Measurements from ENCODE around the gene SCO2. TPM values are rescaled to one million over a fixed set of nuclear protein-coding genes. Genes with fewer than 3 reads are reported as not detected.

SCO2 gene, protein sequence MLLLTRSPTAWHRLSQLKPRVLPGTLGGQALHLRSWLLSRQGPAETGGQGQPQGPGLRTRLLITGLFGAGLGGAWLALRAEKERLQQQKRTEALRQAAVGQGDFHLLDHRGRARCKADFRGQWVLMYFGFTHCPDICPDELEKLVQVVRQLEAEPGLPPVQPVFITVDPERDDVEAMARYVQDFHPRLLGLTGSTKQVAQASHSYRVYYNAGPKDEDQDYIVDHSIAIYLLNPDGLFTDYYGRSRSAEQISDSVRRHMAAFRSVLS
- 0.99 TPM for polyA plus RNA-seq (2013, experiment 1 of 2; ENCODE audit: insufficient read length)
- 2.4 TPM for polyA plus RNA-seq (2013, experiment 2 of 2; ENCODE audit: insufficient read length)

DNA sequence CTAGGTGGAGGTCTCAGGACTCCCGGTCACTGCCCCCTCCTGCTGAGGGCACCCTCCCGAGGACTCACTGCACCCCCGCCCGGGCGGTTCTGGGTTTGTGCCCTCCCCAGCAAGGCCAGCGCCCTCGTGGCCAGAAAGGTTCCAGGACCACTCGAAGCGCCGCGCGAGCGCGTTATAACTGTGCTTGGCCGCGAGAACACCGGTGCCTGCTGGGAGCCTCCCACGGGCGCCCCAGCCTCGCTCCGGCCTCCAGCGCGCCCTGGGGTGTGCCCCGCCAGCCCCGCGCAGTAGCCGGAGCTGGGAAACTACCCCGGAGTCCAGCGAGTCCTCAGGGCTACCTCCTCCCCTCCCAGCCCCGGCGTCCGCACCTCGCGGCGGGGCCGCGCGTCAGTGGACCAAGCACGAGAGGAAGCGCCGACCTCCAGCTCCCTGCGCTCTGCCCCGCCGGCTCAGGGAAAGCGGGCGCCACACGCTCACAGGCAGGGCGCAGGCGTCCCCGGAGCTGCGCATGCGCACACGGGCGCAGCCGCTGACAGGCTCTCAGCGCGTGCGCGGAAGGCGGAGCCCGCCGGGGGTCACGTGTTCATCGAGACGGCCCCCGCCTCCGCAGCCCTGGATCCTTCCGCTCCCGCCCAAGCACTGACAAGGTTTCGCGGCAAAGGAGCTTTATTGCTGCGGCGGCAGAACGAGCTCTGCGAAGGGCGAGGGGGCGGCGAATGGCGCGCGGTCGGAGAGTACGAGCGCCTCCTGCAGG, at the start of gene SCO2:
SCO2 (minus strand) TSS at position 495 of the 754 bp plus-strand sequence. CDS start 1,187 bp downstream, outside the sequence.
- DNase-seq: peak; percentile 98

DNA sequence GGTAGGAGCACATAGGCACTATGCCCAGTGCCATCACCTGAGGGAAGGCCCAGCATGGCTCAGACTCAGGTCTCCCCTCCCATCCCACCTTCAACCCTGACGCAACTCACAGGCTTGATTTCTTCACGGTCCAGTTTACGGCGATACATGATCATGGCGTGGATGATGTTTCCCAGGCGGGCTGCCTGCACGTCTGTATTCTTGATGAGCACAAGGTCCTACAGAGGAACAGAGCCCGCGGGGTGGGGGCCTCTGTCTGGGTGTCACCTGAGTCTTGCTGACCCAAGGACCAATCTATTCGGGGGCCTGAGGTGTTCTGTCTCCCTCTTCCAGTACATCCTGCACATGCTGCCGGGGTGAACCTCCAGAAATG, 49.0 kb upstream of the SCO2 start:
- no peak for DNase-seq

DNA sequence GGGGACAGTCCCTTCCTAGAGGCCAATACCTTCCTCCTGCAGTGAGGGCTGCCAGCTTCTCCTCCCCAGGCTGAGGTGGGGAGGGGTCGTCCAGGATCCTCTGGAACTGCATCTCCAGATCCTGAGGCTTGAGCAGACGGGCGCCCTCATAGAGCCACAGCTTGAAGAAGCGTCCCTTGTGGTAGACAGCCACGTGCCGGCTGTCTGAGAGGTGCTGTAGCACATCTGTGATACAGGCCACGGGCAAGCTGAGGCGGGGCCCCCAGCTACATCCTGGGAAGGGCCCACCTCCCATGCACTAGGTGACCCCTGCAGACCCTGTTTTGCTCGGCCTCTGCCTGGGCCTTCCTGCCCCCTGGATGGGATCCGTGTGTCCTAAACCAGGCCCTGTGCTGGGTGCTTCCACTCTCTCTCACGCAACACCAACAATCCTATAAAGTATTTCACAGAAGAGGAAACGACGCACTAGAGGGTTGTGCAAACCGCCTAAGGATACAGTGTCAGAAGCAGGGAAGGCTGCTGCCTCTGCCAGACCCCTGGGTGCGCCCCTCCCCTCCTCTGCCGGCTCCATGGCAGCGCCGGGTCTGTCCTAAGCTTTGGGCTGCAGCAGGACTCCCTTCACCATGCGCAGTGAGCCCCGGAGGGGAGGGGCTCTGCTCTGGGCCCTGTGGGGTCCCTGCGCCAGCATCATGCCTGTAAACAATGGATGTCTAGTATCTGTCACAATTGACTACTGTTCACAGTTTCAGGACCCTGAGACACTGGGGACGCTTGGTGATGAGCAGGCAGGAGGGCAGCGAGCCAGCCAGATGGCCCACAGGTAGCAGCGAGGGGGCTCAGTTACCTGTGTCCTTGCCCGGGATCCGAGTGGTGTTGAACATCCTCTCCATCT, 48.3 kb upstream of the SCO2 start:
- DNase-seq: no peak

DNA sequence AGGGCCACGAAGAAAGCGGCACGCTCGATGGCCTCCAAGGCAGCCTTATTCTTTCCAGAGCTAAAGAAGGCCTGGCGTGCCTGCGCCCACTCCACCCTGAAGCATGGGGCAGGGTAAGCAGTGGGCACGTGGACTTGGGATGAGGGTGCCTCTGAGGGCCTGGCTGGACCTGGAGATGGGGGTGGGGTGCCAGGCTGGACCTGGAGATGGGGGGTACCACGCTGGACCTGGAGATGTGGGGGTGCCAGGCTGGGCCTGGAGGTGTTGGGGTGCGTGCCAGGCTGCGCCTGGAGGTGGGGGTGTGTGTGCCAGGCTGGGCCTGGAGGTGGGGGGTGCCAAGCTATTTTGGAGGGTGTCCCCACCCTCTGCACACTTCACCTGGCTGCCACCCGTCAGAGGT, 47.6 kb upstream of the SCO2 start:
- DNase-seq: no peak

DNA sequence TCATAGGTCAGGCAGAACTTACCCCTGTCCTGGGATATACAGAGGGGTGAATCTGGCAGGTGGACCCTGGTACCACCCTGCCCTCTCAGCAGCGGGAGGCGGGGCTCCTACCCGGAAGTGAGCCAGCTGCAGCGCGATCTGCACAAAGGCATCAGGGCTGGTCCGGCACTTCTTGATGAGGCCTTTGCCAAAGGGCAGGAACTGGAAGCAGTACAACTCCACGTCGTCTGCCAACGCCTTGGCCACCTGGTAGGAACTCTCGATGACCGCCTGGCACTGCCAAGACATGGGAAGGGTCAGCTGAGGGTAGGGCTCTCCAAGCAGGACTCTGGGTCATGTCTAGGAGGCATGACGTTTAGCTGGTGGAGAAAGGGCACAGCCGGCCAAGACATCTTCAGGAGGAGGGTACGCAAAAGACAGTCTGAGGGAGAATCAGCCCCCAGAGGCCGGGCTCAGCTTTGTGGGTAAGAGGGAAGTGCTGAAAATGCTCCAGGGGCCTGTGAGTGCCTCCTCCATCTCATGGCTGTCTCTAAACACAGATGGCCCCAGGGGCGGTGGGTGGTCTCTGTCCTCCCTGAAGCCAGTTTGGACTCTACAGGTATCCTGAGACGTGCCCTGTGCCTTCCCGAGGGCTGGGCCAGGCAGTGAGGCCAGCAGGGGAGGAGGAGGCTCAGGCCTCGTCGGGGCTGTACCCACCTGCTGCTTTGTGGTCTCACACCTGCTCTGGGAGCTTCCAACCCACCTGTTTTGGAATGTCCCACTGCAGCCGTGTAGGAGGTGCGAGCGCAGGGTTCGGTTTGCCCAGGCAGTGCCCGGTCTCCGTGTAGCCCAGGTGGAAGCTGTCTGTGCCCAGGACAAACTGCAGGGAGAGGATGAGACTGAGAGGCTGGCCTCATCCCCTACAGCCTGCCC, 46.1 kb upstream of the SCO2 start:
- DNase-seq: no peak

DNA sequence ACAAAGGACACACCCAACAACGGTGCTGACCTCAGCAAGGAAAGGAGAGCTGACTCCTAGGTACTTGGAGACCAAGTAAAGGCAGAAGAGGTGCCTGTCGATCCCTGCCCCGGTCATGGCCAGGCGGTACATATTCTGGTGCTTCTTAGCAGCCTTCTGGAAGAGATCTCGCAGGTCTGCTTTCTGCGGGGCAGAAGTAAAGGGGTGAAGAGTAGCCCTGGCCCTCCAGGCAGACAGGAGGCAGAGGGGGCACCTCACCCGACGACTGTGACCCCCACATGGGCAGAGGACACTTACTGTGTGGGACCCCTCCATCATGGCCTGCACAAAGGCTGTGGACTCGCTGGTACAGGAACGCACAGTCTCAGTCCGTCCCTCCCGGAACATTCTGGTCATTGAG, 45.5 kb upstream of the SCO2 start:
- DNase-seq: no peak

DNA sequence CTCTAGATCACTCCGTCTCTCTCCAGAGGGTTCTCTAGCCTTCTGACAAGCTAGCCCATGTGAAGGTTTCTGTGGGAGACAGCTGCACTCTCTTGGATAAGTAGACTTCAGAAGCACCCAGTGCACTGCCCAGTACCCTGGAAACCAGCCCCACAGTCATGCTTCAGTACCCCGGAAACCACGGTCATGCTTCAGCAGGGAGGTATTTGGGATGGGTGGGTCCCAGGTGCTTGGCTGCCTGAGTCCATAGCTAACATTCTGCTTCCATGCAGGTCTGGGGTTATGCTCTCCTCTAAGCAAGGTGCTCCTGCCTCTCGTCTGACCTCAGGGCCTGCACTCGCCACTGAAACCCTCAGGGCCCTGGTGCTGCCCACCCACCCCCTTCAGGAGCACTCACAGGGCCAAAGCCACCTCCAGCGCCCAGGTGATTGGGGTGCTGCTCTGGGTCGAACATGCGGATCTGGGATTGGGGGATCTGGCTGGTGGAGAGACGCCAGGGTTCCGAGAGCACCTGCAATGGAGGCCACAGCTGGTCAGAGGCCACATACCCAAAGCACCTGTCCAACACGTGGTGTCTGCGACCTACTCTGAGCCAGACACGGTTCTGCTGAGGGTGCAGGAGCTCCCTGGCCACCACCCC, 44.6 kb upstream of the SCO2 start:
- no peak for DNase-seq

DNA sequence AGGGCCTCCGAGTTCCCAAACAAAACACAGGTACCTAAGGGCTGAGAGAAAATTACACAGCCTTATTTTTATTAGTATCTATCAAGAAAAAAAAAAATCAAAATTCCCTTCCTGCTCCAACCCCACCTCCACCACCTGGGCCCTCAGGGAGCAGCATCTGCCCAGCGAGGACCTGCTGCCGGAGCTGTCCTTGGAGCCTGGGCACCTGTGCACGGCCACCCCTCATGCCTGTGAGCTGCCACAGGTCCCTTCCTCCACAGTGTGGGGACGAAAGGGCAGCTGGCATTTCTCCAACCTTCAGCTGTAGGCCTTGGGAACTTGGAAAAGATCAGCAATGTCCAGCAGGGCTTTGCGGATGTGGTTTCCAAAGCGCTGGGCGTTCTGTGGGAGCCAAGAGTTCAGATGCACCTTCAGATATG, 43.7 kb upstream of the SCO2 start:
- DNase-seq: no peak

DNA sequence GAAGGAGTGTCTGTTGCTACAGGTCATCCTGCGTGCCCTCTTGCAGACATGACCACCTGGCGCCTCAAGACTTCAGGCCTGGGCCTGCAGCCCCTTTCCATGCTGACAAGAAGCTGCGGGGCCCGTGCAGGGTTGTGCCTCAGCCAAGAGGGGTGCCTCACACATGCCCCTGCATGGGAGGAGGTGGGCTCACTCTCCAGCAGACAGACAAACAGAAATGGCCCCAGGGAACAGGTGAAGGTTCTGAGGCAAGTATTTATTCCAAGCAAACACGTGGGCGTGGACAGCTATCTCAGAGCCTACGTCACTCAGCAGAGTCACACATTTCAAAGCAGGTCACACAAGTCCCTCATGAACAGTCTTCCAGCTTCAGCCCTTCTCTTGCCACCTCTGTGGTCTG, 43.2 kb upstream of the SCO2 start:
- DNase-seq: no peak

DNA sequence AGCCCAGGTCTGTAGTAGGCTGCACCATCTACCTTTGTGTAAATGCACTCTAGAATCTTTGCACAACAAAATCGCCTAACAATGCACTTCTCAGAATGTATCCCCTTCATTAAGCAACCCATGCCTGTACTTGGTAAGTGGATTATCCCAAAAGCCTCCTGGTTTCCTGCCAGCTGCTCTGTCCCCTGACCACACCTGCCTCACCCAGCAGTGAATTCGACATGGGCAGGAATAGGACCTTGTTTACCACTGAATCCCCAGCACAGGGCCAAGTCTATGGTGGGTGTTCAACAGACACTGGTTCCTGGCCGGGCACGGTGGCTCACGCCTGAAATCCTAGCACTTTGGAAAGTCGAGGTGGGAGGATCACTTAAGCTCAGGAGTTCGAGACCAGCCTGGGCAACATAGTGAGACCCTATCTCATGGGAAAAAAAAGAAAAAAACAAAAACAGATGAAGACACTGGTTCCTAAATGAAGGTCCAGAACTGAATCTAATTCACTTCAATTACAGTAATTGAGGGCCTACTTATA, 42.4 kb upstream of the SCO2 start:
- no peak for DNase-seq

DNA sequence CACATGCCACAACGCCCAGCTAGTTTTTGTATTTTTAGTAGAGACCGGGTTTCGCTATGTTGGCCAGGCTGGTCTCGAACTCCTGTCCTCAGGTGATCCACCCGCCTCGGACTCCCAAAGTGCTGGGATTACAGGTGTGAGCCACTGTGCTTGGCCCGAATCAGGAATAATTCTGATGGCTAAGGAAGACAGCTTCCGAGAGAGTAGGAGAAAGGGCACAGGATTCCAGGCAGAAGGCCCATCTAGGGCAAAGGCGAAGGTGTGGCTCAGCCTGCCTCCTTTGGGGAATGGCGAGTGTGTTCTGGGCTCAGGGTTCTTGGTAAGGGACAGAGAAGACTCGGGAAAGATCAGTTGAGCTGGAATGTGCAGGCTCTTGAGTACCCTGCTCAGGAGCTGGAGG, 38.9 kb upstream of the SCO2 start:
- no peak for DNase-seq

DNA sequence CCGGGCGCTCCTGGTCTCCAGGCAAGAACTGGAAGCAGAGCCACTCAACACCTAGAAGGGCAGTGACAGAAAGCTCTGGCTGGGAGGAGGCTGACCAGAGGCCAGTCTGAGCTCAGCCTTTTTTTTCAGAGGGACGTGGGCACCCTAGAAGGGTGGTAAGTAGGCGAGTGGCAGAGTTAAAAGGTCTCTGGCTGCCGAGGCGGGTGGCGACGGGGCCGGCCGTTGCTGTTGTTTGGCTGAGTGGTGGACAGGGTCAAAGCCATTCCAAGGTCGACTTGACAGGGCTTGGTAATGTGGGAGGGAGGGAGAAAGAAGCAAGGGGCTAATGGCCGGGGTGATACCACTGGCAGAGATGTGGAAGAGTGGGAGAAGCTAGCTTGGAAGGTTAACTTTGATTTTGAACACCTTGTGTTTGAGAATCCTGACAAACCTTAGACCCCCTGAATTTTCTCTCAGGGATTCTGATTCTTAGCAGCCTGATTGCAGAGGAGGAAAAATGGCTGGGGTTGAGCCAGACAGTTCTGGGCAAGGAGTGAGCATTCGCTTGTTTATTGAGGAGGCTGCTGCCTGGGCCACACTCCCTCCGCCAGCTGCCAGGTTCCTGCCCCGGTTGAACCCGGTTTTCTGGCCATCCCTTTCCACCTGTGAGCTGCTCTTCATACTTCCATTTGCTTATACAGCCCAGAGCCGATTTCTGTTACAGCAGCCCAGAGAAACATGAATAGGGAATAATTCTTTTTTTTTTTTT, 38.2 kb upstream of the SCO2 start:
- DNase-seq: no peak

DNA sequence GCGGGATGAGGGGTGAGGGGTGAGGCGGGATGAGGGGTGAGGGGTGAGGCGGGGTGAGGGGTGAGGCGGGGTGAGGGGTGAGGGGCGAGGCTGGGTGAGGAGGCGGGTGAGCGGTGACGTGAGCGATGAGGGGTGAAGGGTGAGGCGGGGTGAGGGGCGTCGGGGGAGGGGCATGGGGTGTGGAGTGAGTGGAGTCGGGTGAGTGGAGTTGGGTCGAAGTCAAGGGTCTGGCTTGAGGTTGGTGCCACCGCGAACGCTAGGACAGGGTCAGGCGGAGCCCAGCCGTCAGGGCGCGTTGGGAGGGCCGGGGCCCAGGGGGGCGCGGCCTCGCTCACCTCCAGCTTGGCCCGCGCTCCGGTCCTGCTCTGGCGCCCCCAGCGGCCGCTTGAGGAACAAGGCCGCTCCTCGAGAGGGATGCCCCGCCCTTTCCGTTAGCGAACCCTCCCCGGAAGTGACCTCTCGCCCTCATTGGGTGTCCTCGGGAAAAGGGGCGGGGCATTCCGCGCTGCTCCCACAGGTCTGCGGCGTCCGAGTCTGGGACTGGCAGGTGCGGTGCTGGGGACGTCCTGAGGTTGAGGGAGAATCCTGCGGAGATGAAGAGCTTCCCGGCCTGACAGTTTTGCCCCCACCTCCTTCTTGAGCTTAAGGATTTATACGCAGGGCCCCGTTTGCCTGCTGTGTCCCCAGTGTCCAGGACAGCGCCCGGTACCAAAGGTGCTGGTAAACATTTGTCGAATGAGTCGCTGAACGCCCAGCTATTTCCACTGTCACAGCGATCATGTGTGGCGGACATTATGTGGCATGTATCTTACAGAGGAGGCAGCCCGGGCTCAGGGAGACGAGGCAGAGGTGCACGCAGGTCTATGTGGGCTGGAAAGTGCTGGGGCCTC, 37.4 kb upstream of the SCO2 start, which contains the start of gene SYCE3:
SYCE3 (minus strand) TSS at position 397 of the 890 bp plus-strand sequence. CDS start 6,514 bp downstream, outside the sequence.
- DNase-seq: peak; percentile 93

DNA sequence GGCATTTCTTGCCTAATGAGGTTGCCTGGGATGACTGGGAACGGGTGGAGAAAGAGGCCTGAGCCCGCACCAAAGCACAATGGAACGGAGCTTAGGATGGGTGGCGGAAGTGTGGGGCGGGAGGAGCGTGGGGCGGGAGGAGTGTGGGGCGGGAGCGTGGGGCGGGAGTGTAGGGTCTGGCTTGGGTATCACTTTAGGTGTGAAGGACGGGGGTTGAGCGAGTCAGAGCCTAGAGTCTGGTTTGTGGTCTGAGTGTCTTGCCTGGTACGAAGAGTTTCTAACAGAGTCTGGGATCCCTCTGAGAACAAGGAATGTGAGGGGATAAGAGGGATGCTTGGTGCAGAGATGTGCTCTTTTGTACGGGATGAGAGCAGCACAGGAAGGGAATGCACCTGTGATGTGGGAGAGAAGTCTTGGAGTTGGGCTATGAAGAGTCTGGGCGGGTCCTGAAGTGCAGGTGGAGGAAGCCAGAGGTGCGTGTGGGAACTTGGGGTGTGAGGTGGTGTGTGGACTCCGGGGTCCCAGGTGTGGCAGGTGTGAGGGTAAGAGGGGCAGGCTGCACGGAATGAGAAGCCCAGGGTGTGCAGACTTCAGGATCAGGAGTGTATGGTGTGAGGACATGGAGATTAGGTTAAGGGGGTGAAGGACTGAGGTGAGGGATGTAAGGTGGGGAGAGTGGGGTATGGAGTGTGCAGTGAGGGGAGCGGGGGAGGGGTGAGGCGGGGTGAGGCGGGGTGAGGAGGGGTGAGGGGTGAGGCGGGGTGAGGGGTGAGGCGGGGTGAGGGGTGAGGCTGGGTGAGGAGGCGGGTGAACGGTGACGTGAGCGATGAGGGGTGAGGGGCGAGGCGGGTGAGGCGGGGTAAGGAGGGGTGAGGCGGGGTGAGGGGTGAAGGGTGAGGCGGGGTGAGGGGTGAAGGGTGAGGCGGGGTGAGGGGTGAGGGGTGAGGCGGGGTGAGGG, 36.3 kb upstream of the SCO2 start:
- no peak for DNase-seq

DNA sequence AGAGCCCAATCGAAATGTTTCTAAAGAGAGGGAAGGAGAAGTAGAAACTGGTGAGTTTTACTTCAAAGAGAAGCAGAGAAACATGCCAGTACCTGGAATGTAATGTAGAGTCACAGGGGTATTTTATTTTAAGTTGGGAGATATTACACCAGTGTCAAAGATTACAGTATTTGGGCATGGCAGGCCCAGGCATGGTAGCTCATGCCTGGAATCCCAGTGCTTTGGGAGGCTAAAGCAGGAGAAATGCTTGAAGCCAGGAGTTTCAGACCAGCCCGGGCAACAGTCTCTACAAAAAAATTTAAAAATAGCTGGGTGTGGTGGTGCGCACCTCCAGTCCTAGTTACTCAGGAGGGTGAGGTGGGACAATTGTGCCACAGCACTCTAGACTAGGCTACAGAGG, 34.6 kb upstream of the SCO2 start:
- DNase-seq: no peak

DNA sequence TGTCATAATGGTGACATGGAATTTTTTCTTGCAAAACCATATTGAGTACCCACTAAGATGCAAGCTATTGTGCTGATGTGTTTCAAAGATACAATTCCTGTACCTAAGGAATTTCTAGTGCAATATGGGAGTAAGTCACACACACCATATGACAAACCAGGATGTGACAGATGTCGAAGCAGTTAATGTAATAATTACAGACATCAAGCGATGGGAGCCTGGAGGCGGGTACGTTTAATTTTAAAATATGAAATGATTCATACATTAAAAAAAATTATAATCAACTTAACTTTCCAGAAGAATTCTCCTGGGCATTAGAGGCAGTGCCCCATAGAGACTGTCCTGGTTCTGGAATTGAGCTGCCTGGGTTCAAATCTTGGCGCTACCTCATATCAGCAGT, 31.3 kb upstream of the SCO2 start:
- DNase-seq: no peak

DNA sequence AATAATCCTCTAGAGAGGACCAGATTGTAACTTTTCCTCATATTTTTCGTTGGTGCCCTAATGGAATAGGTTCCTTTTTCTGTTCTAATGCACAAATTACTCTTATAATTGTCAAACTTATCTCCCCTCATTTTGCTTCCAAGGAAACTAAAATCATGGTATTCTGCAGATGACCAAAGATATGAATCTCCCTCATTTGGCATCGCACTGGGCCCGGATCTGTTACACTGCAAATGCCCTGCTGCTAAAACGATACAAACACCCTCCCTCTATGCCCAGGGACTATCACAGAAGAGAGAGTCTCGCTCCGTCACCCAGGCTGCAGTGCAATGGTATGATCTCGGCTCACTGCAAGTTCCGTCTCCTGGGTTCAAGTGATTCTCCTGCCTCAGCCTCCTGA, 27.9 kb upstream of the SCO2 start:
- DNase-seq: no peak

DNA sequence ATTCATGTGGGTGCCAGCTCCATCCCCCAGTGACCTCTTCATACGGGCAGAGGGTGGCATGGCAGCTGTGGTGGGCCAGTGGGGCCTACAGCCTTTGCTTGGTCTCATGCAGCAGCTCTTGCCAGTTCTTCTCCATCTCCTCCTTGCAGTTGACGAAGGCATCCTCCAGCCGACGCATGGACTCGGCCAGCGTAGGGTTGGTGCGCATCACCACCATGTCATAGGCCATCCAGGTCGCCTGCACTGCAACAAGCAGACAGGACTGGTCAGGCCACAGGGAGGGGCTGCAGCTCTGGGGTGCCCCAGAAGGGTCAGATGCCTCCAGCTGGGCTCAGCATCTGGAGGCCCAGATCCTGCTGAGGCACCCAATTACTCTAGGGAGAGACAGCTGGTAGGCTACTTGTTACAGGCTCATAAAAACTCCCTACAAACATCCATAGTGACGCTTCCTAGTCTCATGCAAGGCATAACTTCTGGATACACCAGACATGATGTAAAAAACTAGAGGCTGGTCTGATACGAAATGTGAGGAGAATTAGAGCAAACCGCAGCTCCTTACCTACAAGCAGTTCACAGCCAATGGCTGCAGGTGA, 25.9 kb upstream of the SCO2 start:
- no peak for DNase-seq
